Measurements from ENCODE around the gene PACRG. TPM values are rescaled to one million over a fixed set of nuclear protein-coding genes. Genes with fewer than 3 reads are reported as not detected.
A peak's percentile ranks its signal among the peaks of the same experiment; 100 is the strongest.

The PACRG gene
- total RNA-seq, 1 donor from 2014 or later, result 8.2 TPM

- intact Hi-C loops (cut with micrococcal nuclease), result no loop called here
- DNase-seq (no peak), ATAC-seq (peak; percentile 12)
These were observed 533.1 kb downstream of the PACRG start for GRCh38 chr6:163260911-163261310.

GRCh38 chr6:163261361-163261760 lies 533.6 kb downstream of the PACRG start:
- DNase-seq, result no peak
- no peak for ATAC-seq
- intact Hi-C loops (cut with micrococcal nuclease), result no loop called here

- no peak for DNase-seq
- intact Hi-C loops (cut with micrococcal nuclease), result no loop called here
- ATAC-seq, result no peak
These were observed 534.3 kb downstream of the PACRG start for GRCh38 chr6:163262080-163262479.

GRCh38 chr6:163263196-163263595 lies 535.4 kb downstream of the PACRG start:
- intact Hi-C loops (cut with micrococcal nuclease), result no loop called here
- ATAC-seq (peak; percentile 65), DNase-seq (peak; percentile 70)

- ATAC-seq (peak; percentile 87), DNase-seq (peak; percentile 70)
- intact Hi-C loops (cut with micrococcal nuclease), result no loop called here
These were observed 536.4 kb downstream of the PACRG start for GRCh38 chr6:163263998-163264661.

GRCh38 chr6:163264662-163265035 lies 536.9 kb downstream of the PACRG start:
- DNase-seq, result no peak
- intact Hi-C loops (cut with micrococcal nuclease), result no loop called here
- no peak for ATAC-seq

- intact Hi-C loops (cut with micrococcal nuclease), result no loop called here
- DNase-seq (no peak), ATAC-seq (no peak)
These were observed 553.9 kb downstream of the PACRG start for GRCh38 chr6:163281634-163282033.

- DNase-seq (no peak), ATAC-seq (no peak)
- intact Hi-C loops (cut with micrococcal nuclease), result no loop called here
These were observed 554.9 kb downstream of the PACRG start for GRCh38 chr6:163282672-163283071.

GRCh38 chr6:163284151-163284550 lies 556.4 kb downstream of the PACRG start:
- intact Hi-C loops (cut with micrococcal nuclease), result no loop called here
- ATAC-seq (no peak), DNase-seq (no peak)

- ATAC-seq, result no peak
- DNase-seq, result no peak
- intact Hi-C loops (cut with micrococcal nuclease), result no loop called here
These were observed 557.9 kb downstream of the PACRG start for GRCh38 chr6:163285691-163286090.

- ATAC-seq (no peak), DNase-seq (no peak)
- intact Hi-C loops (cut with micrococcal nuclease), result no loop called here
These were observed 559.9 kb downstream of the PACRG start for GRCh38 chr6:163287626-163288025.

- ATAC-seq (no peak), DNase-seq (no peak)
- intact Hi-C loops (cut with micrococcal nuclease), result no loop called here
These were observed 560.3 kb downstream of the PACRG start for GRCh38 chr6:163288066-163288465.

GRCh38 chr6:163288915-163289314 lies 561.1 kb downstream of the PACRG start:
- intact Hi-C loops (cut with micrococcal nuclease), result no loop called here
- ATAC-seq, result peak; percentile 95
- DNase-seq, result peak; percentile 79

- intact Hi-C loops (cut with micrococcal nuclease), result no loop called here
- peak; percentile 90 for ATAC-seq
- DNase-seq, result peak; percentile 46
These were observed 561.7 kb downstream of the PACRG start for GRCh38 chr6:163289447-163289846.

GRCh38 chr6:163290545-163291274 lies 562.9 kb downstream of the PACRG start:
- ATAC-seq (no peak), DNase-seq (no peak)
- intact Hi-C loops (cut with micrococcal nuclease), result no loop called here

GRCh38 chr6:163291622-163292021 lies 563.8 kb downstream of the PACRG start:
- intact Hi-C loops (cut with micrococcal nuclease), result no loop called here
- ATAC-seq (no peak), DNase-seq (no peak)

GRCh38 chr6:163293286-163293685 lies 565.5 kb downstream of the PACRG start:
- DNase-seq, result no peak
- intact Hi-C loops (cut with micrococcal nuclease), result no loop called here
- ATAC-seq, result no peak

GRCh38 chr6:163294734-163295133 lies 567.0 kb downstream of the PACRG start:
- intact Hi-C loops (cut with micrococcal nuclease), result no loop called here
- DNase-seq, result no peak
- no peak for ATAC-seq

- peak; percentile 88 for ATAC-seq
- intact Hi-C loops (cut with micrococcal nuclease), result no loop called here
- no peak for DNase-seq
These were observed 569.2 kb downstream of the PACRG start for GRCh38 chr6:163296835-163297519.

GRCh38 chr6:163298079-163298830 lies 570.5 kb downstream of the PACRG start:
- intact Hi-C loops (cut with micrococcal nuclease), result no loop called here
- no peak for DNase-seq
- ATAC-seq, result no peak
